Hepatocyte (in vitro differentiated cells): ENCODE measurements around the gene RNU1-4.
"Not testable (repeated sequence)": the region's sequence is repeated elsewhere in the genome, so short reads cannot be mapped to it uniquely, and the experiment has no call there.

Source experiments
- CTCF ChIP-seq: fragments of 200-600 bp; sonication (generic); IDR thresholded peaks from 2 replicates; pipeline ENCODE4 v1.5.1; 2016; ENCODE audit warnings: antibody characterized with exemption, mild to moderate bottlenecking; ENCODE audit not compliant: poor library complexity
- EZH2 ChIP-seq: fragments of 200-600 bp; sonication (generic); IDR thresholded peaks from 2 replicates; pipeline ENCODE4 v1.6.1; 2016; ENCODE audit warnings: antibody characterized with exemption, mild to moderate bottlenecking, borderline replicate concordance

GRCh38 chr1:16765731-16766605 lies 25.7 kb downstream of the RNU1-4 start:
- TF ChIP-seq CTCF, EZH2: not testable (repeated sequence)
